HEK293 (cell line): Measurements from ENCODE around the gene SLC33A1.

Source experiments
- CTCF ChIA-PET: fragments of 350-600 bp; formaldehyde crosslinking; extraction: SDS; loops from one replicate; lab custom pipeline; 2021; ENCODE audit warnings: antibody characterized with exemption; lab: Yijun Ruan, JAX
- POLR2A ChIA-PET: fragments of 300-600 bp; formaldehyde crosslinking; extraction: SDS; loops from one replicate; lab custom pipeline; 2020; ENCODE audit warnings: antibody characterized with exemption, inconsistent platforms; lab: Yijun Ruan, JAX
- H3K27ac ChIP-seq: fragments of 200-500 bp; sonication (Bioruptor generic); 2 replicates; pipeline ENCODE4 v1.5.1; 2014; ENCODE audit warnings: low read depth, low read length, control low read depth, inconsistent platforms; ENCODE audit errors: extremely low read depth
- H3K36me3 ChIP-seq, 2 experiments: fragments of 200-500 bp in 1 of 2; sonication (Bioruptor generic) in 1 of 2; 1 replicate in 1 of 2; 2 replicates in 1 of 2; pipeline ENCODE4 v1.5.1; 2014 to 2017; ENCODE audit warnings: inconsistent platforms in 2 of 2, low read length in 2 of 2; ENCODE audit not compliant: control insufficient read depth in 2 of 2, insufficient read depth in 1 of 2
- H3K4me1 ChIP-seq: fragments of 200-500 bp; sonication (Bioruptor generic); 2 replicates; pipeline ENCODE4 v1.5.1; 2014; ENCODE audit warnings: mild to moderate bottlenecking, low read length, inconsistent platforms; ENCODE audit not compliant: control insufficient read depth, insufficient read depth
- H3K4me3 ChIP-seq: 2 replicates; pipeline ENCODE4 v1.5.1; 2011; ENCODE audit warnings: low read depth, mild to moderate bottlenecking, control low read depth, low read length, moderate library complexity
- H3K9me3 ChIP-seq: fragments of 200-500 bp; sonication (Bioruptor generic); 2 replicates; pipeline ENCODE4 v1.5.1; 2014; ENCODE audit warnings: low read depth, low read length, inconsistent platforms; ENCODE audit not compliant: control insufficient read depth, insufficient read depth
- KLF8 ChIP-seq: fragments of 450-650 bp; formaldehyde crosslinking; IDR thresholded peaks from 2 replicates; pipeline ENCODE4 v1.5.1; 2016; ENCODE audit warnings: missing biosample characterization, missing genetic modification characterization
- RBAK ChIP-seq: fragments of 450-650 bp; formaldehyde crosslinking; IDR thresholded peaks from 2 replicates; pipeline ENCODE4 v1.5.1; 2016; ENCODE audit warnings: missing biosample characterization, missing genetic modification characterization
- ZBTB8A ChIP-seq: fragments of 450-650 bp; formaldehyde crosslinking; IDR thresholded peaks from 2 replicates; pipeline ENCODE4 v1.5.1; 2016; ENCODE audit warnings: missing biosample characterization, missing genetic modification characterization
- ZNF155 ChIP-seq: fragments of 450-650 bp; formaldehyde crosslinking; IDR thresholded peaks from 2 replicates; pipeline ENCODE4 v1.5.1; 2016; ENCODE audit warnings: missing biosample characterization, missing genetic modification characterization
- ZNF19 ChIP-seq: fragments of 450-650 bp; formaldehyde crosslinking; IDR thresholded peaks from 2 replicates; pipeline ENCODE4; 2016; ENCODE audit warnings: missing biosample characterization, missing genetic modification characterization, low read depth
- ZNF391 ChIP-seq: fragments of 450-650 bp; formaldehyde crosslinking; IDR thresholded peaks from 2 replicates; pipeline ENCODE4 v1.5.1; 2016; ENCODE audit warnings: low read depth, missing biosample characterization, missing genetic modification characterization, borderline replicate concordance
- ZNF544 ChIP-seq: fragments of 450-650 bp; formaldehyde crosslinking; IDR thresholded peaks from 2 replicates; pipeline ENCODE4 v1.5.0; 2017; ENCODE audit warnings: missing biosample characterization, missing genetic modification characterization
- ZNF626 ChIP-seq: fragments of 450-650 bp; sonication (Bioruptor Pico); formaldehyde crosslinking; IDR thresholded peaks from 2 replicates; pipeline ENCODE4 v1.5.1; 2018; ENCODE audit warnings: missing biosample characterization, missing genetic modification characterization, inconsistent platforms
- ZNF792 ChIP-seq: fragments of 450-650 bp; formaldehyde crosslinking; IDR thresholded peaks from 2 replicates; pipeline ENCODE4 v1.5.1; 2016; ENCODE audit warnings: missing biosample characterization, missing genetic modification characterization
- ZSCAN30 ChIP-seq: fragments of 450-650 bp; IDR thresholded peaks from 2 replicates; pipeline ENCODE4 v1.5.1; 2018; ENCODE audit warnings: missing biosample characterization, mild to moderate bottlenecking, missing genetic modification characterization, moderate library complexity
- TF ChIP-seq, protein P1 (sequence below): fragments of 450-650 bp; formaldehyde crosslinking; IDR thresholded peaks from 2 replicates; pipeline ENCODE4 v1.5.1; 2017; ENCODE audit warnings: missing biosample characterization, missing genetic modification characterization
- TF ChIP-seq, protein P2 (sequence below): fragments of 450-650 bp; formaldehyde crosslinking; IDR thresholded peaks from 2 replicates; pipeline ENCODE4 v1.5.1; 2016; ENCODE audit warnings: missing biosample characterization, missing genetic modification characterization
- TF ChIP-seq, protein P3 (sequence below): fragments of 450-650 bp; formaldehyde crosslinking; IDR thresholded peaks from 2 replicates; pipeline ENCODE4 v1.5.1; 2016; ENCODE audit warnings: missing biosample characterization, missing genetic modification characterization
- TF ChIP-seq, protein P4 (sequence below): fragments of 450-650 bp; formaldehyde crosslinking; IDR thresholded peaks from 2 replicates; pipeline ENCODE4 v1.5.1; 2016; ENCODE audit warnings: missing biosample characterization, missing genetic modification characterization
- TF ChIP-seq, protein P5 (sequence below): IDR thresholded peaks from 2 replicates; pipeline ENCODE4 v1.6.1; 2011; ENCODE audit warnings: mild to moderate bottlenecking, low read depth, low read length, borderline replicate concordance
- TF ChIP-seq, protein P6 (sequence below): fragments of 450-650 bp; formaldehyde crosslinking; IDR thresholded peaks from 2 replicates; pipeline ENCODE4 v1.5.1; 2017; ENCODE audit warnings: missing biosample characterization, mild to moderate bottlenecking, missing genetic modification characterization, moderate library complexity
- TF ChIP-seq, protein P7 (sequence below): fragments of 450-650 bp; formaldehyde crosslinking; IDR thresholded peaks from 2 replicates; pipeline ENCODE4 v1.5.1; 2016; ENCODE audit warnings: missing biosample characterization, missing genetic modification characterization

Gene SLC33A1

DNA sequence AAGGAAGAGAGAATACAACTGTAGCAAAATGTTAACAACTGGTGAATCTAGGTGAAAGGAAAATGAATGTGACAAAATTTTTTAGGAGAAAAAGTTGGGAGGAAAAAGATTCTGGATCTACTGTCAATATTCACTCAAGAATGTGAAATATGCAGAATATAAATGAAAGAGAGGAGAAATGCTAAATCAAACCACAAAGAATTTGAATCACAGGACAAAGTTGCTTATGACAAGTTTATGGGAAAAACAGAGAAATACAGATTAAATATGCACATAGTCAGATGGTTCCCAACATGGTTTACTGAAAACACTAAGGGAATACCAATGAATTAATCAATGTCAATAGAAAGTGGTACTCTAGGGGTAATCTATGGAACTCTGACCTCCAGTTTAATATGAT lies 75.8 kb downstream of the SLC33A1 start:
- no peak overlapping the region for H3K4me3 ChIP-seq
- POLR2A ChIA-PET, result no interaction called here
- no peaks in the 10 kb centered on the region for H3K9me3 ChIP-seq
- peaks cover 0 to 3% of the 10 kb centered on the region in 2 experiments; a peak in 2 of 3 replicates for H3K36me3 ChIP-seq
- no peaks in the 10 kb centered on the region for H3K4me1 ChIP-seq
- no peak for TF ChIP-seq ZNF391 (tag by site-specific recombination)
- TF ChIP-seq, protein P1, sequence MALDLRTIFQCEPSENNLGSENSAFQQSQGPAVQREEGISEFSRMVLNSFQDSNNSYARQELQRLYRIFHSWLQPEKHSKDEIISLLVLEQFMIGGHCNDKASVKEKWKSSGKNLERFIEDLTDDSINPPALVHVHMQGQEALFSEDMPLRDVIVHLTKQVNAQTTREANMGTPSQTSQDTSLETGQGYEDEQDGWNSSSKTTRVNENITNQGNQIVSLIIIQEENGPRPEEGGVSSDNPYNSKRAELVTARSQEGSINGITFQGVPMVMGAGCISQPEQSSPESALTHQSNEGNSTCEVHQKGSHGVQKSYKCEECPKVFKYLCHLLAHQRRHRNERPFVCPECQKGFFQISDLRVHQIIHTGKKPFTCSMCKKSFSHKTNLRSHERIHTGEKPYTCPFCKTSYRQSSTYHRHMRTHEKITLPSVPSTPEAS (tag by site-specific recombination), result no peak
- TF ChIP-seq ZNF19 (tag by site-specific recombination), result no peak
- TF ChIP-seq, protein P2, sequence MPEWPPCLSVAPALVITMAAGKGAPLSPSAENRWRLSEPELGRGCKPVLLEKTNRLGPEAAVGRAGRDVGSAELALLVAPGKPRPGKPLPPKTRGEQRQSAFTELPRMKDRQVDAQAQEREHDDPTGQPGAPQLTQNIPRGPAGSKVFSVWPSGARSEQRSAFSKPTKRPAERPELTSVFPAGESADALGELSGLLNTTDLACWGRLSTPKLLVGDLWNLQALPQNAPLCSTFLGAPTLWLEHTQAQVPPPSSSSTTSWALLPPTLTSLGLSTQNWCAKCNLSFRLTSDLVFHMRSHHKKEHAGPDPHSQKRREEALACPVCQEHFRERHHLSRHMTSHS (tag by site-specific recombination), result no peak
- TF ChIP-seq, protein P3, sequence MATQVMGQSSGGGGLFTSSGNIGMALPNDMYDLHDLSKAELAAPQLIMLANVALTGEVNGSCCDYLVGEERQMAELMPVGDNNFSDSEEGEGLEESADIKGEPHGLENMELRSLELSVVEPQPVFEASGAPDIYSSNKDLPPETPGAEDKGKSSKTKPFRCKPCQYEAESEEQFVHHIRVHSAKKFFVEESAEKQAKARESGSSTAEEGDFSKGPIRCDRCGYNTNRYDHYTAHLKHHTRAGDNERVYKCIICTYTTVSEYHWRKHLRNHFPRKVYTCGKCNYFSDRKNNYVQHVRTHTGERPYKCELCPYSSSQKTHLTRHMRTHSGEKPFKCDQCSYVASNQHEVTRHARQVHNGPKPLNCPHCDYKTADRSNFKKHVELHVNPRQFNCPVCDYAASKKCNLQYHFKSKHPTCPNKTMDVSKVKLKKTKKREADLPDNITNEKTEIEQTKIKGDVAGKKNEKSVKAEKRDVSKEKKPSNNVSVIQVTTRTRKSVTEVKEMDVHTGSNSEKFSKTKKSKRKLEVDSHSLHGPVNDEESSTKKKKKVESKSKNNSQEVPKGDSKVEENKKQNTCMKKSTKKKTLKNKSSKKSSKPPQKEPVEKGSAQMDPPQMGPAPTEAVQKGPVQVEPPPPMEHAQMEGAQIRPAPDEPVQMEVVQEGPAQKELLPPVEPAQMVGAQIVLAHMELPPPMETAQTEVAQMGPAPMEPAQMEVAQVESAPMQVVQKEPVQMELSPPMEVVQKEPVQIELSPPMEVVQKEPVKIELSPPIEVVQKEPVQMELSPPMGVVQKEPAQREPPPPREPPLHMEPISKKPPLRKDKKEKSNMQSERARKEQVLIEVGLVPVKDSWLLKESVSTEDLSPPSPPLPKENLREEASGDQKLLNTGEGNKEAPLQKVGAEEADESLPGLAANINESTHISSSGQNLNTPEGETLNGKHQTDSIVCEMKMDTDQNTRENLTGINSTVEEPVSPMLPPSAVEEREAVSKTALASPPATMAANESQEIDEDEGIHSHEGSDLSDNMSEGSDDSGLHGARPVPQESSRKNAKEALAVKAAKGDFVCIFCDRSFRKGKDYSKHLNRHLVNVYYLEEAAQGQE, result no peak
- no peak for TF ChIP-seq ZSCAN30 (tag by site-specific recombination)
- TF ChIP-seq, protein P4, sequence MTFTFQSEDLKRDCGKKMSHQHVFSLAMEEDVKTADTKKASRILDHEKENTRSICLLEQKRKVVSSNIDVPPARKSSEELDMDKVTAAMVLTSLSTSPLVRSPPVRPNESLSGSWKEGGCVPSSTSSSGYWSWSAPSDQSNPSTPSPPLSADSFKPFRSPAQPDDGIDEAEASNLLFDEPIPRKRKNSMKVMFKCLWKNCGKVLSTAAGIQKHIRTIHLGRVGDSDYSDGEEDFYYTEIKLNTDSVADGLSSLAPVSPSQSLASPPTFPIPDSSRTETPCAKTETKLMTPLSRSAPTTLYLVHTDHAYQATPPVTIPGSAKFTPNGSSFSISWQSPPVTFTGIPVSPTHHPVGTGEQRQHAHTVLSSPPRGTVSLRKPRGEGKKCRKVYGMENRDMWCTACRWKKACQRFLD (tag by site-specific recombination), result no peak
- TF ChIP-seq ZNF544 (tag by site-specific recombination), result no peak
- TF ChIP-seq, protein P5, sequence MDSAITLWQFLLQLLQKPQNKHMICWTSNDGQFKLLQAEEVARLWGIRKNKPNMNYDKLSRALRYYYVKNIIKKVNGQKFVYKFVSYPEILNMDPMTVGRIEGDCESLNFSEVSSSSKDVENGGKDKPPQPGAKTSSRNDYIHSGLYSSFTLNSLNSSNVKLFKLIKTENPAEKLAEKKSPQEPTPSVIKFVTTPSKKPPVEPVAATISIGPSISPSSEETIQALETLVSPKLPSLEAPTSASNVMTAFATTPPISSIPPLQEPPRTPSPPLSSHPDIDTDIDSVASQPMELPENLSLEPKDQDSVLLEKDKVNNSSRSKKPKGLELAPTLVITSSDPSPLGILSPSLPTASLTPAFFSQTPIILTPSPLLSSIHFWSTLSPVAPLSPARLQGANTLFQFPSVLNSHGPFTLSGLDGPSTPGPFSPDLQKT, result no peak
- TF ChIP-seq, protein P6, sequence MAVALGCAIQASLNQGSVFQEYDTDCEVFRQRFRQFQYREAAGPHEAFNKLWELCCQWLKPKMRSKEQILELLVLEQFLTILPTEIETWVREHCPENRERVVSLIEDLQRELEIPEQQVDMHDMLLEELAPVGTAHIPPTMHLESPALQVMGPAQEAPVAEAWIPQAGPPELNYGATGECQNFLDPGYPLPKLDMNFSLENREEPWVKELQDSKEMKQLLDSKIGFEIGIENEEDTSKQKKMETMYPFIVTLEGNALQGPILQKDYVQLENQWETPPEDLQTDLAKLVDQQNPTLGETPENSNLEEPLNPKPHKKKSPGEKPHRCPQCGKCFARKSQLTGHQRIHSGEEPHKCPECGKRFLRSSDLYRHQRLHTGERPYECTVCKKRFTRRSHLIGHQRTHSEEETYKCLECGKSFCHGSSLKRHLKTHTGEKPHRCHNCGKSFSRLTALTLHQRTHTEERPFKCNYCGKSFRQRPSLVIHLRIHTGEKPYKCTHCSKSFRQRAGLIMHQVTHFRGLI, result no peak
- H3K27ac ChIP-seq, result no peak overlapping the region
- CTCF ChIA-PET, result no interaction called here

DNA sequence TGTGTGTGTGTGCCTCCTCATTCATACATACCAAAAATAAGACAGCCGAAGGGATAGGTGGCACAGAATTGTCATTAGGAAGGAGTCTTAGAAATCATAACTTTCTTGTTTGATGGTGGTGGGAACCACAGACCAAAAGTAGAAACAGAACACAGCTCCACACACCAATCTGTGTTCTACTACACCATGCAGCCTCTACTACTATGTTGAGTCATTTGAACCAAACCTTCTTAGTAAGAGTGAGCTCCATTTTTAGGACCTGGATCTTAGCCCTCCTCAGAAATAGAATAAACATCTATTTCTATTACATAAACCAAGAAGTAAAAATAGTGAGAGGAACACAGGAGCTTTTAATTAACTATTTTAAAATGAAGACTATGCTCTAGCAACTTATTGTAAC lies 81.4 kb downstream of the SLC33A1 start:
- Histone ChIP-seq H3K4me1 (no peaks in the 10 kb centered on the region), H3K9me3 (no peaks in the 10 kb centered on the region), H3K4me3 (no peak overlapping the region), H3K36me3 (peaks cover 0 to 20% of the 10 kb centered on the region in 2 experiments; a peak in 2 of 3 replicates), H3K27ac (no peak overlapping the region)
- ChIA-PET CTCF (interaction anchor here (0.7 to 1.0 kb wide), 2 partner anchors 12 to 33 kb away, joined by 3 to 4 read pairs; partner anchors contain the start of gene C3orf33), POLR2A (no interaction called here)
- TF ChIP-seq ZNF155 (tag by site-specific recombination) (no peak), RBAK (tag by site-specific recombination) (no peak), KLF8 (tag by site-specific recombination) (no peak), ZNF792 (no peak), ZNF626 (tag by site-specific recombination) (no peak), ZBTB8A (tag by site-specific recombination) (no peak)
- TF ChIP-seq, protein P3, result no peak
- TF ChIP-seq, protein P7, sequence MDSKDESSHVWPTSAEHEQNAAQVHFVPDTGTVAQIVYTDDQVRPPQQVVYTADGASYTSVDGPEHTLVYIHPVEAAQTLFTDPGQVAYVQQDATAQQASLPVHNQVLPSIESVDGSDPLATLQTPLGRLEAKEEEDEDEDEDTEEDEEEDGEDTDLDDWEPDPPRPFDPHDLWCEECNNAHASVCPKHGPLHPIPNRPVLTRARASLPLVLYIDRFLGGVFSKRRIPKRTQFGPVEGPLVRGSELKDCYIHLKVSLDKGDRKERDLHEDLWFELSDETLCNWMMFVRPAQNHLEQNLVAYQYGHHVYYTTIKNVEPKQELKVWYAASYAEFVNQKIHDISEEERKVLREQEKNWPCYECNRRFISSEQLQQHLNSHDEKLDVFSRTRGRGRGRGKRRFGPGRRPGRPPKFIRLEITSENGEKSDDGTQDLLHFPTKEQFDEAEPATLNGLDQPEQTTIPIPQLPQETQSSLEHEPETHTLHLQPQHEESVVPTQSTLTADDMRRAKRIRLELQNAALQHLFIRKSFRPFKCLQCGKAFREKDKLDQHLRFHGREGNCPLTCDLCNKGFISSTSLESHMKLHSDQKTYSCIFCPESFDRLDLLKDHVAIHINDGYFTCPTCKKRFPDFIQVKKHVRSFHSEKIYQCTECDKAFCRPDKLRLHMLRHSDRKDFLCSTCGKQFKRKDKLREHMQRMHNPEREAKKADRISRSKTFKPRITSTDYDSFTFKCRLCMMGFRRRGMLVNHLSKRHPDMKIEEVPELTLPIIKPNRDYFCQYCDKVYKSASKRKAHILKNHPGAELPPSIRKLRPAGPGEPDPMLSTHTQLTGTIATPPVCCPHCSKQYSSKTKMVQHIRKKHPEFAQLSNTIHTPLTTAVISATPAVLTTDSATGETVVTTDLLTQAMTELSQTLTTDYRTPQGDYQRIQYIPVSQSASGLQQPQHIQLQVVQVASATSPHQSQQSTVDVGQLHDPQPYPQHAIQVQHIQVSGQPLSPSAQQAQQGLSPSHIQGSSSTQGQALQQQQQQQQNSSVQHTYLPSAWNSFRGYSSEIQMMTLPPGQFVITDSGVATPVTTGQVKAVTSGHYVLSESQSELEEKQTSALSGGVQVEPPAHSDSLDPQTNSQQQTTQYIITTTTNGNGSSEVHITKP (tag by site-specific recombination), result no peak
